ENCODE results near the gene HLA-DRA.
"Not testable (repeated sequence)": the region's sequence is repeated elsewhere in the genome, so short reads cannot be mapped to it uniquely, and the experiment has no call there.

HLA-DRA gene

DNA sequence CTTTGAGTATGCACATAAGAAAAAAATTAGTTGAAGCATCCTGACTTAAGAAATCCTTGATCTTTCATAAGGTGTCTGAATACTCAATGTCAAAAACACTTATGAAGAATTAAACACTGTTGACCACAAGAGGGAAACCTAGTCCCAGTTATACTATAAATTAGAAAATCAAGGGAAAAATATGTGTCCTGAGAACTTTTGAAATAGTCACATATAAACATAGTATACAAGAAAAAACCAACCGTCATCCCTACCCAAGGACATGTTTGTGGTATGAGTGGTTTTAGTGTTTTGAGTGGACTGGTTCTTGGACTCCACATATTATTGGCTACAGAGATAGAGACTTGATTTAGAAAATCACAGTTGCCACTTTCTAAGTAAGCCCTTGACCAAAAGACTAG is 7.6 kb upstream of the HLA-DRA start:
- DNase-seq = no peak

- DNase-seq = not testable (repeated sequence)
Observed at GRCh38 chr6:32433950-32434349, 5.7 kb upstream of the HLA-DRA start.

DNA sequence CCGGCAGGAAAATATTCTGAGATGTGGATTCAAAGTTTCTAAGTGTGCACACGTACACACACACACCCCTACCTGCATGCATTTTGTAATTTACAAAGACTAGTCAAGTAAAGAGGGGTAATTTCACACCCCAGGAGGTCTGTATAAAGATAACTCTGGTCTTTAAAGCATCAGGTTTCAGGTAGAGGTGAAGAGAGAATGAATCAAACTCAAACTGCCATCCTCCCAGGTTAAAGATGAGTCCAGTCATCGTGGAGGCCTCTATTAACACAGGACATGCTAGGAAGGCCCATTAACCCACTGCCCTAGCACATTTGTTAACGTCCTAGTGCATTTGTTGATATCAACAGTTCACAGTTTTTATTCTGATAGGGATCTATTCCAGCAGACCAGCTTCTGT is 3.5 kb upstream of the HLA-DRA start:
- no peak for DNase-seq

DNA sequence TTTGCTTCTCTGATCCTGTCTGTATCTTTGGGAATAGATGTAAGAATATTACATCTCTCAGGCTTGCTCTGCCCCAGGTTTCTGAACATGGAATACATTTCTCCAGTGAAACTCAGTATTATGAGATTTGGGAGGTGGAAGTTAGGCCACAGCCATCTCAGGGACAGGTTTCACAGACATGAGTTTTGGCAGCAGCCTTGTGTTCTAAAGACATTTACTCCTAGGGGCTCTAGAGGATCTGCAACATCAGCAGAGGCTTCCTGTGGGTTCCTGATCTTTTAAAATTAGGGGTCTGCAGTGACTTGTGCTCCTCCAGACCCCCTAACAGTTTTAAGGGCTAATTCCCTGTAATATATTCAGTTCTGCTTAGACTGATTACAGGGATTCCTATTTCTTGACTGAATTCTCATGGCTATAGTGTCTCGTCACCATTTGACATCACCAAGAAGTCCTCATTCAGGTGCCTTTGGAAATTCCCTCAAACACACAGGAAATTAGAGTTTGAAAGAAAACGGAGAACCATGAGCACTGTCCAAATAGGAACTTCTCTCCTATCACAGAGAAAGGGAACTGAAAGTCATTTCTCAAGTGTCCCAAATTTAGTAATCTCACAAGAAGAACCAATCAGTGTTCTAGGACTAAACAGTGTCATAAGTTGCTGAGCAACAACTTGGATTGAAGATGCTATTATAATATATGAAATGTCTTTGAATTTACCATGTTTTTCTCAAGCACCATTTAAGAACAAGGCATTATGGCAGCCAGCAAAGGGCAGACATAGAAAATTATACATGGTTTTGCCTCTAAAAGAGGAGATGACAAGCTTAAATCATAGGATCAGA is 2.5 kb upstream of the HLA-DRA start:
- no peak for DNase-seq

GRCh38 chr6:32439139-32439538 is 548 bp upstream of the HLA-DRA start:
- no peak for DNase-seq

- no peak for DNase-seq
Observed at GRCh38 chr6:32442243-32442667, 2.6 kb downstream of the HLA-DRA start.

DNA sequence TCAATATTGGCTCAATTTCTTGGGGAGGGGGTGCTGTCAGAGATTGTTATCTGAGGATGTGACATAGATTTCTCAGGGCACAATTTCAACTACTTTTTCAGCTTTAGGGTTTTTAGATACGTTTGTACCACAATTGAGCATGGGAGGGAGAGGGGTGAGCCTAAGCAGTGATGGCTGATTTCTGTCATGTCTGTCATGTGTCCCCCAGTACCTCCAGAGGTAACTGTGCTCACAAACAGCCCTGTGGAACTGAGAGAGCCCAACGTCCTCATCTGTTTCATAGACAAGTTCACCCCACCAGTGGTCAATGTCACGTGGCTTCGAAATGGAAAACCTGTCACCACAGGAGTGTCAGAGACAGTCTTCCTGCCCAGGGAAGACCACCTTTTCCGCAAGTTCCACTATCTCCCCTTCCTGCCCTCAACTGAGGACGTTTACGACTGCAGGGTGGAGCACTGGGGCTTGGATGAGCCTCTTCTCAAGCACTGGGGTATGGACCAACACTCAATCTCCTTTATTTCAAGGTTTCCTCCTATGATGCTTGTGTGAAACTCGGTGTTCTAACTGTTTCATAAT is 3.4 kb downstream of the HLA-DRA start:
- no peak for DNase-seq

DNA sequence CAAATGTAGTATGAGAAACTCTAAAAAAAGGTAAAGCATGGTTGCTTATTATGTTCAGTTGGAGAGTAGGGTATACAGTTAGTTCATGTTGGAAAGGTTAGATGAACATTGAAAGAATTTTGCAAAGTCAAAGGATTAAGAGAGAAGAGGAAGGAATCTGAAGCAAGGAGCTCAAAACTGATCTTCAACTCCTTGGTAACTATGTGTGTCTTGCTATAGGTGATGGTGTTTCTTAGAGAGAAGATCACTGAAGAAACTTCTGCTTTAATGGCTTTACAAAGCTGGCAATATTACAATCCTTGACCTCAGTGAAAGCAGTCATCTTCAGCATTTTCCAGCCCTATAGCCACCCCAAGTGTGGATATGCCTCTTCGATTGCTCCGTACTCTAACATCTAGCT is 4.7 kb downstream of the HLA-DRA start:
- no peak for DNase-seq

DNA sequence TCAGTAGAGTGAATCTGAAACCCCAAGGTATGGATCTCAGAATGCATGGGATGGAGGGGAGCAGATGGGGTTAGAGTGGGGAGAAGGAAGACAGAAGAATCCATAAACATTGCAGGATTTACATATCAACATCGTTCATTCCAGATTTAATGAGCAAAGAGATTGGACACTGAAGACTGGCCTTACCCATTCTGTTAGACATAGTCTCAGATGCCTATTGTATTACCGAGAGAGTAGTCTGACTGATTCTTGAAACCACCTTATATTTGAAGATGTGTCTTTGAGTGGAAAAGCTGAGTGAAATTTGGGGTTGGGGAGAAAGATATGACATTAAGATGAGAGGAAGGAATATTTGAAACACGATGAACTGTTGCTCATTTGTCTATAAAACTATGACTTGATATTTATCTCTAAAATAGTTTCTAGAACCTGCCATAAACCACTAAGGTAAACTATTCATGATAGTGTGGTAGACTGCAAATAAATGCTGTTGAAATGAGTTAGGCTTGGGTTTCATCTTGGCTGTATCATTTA is 5.7 kb downstream of the HLA-DRA start:
- DNase-seq = no peak

GRCh38 chr6:32447932-32448331 is 8.2 kb downstream of the HLA-DRA start:
- no peak for DNase-seq

GRCh38 chr6:32449088-32449736 is 9.5 kb downstream of the HLA-DRA start:
- DNase-seq = no peak

- no peak for DNase-seq
Observed at GRCh38 chr6:32457054-32457453, 17.4 kb downstream of the HLA-DRA start.

GRCh38 chr6:32459781-32460424 is 20.2 kb downstream of the HLA-DRA start:
- no peak for DNase-seq

GRCh38 chr6:32460528-32460927 is 20.8 kb downstream of the HLA-DRA start:
- DNase-seq = no peak

DNA sequence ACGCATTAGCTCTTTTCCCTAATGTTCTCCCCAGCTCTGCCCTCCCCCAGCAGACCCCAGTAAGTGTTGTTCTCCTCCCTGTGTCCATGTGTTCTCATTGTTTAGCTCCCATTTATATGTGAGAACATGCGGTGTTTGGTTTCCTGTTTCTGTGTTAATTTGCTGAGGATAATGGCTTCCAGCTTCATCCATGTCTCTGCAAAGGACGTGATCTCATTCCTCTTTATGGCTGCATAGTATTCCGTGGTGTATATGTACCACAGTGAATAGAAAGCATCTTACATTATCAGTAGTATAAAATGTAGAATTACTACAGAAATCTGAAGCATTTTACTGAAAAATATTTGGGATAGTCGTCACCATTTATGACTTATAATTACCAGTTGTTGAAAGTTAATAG is 21.8 kb downstream of the HLA-DRA start:
- DNase-seq = no peak

DNA sequence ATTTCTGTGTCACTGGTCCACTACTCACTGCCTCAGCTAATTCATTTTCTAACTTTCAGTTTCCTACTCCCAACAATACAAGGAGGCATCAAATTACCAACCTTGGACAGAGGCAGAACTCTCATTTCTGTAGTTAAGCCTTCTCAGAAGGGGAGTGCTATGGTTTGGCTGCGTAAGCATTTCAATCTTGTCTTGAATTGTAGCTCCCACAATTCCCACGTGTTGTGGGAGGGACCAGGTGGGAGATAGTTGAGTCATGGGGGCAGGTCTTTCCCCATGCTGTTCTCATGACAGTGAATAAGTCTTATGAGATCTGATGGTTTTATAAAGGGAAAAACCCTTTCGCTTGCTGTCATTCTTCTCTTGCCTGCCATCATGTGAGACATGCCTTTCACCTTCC is 22.9 kb downstream of the HLA-DRA start:
- no peak for DNase-seq

GRCh38 chr6:32467743-32468503 is 28.2 kb downstream of the HLA-DRA start:
- not testable (repeated sequence) for DNase-seq

GRCh38 chr6:32472781-32473375 is 33.2 kb downstream of the HLA-DRA start:
- DNase-seq = no peak

- not testable (repeated sequence) for DNase-seq
Observed at GRCh38 chr6:32473376-32474348, 34.0 kb downstream of the HLA-DRA start.

DNA sequence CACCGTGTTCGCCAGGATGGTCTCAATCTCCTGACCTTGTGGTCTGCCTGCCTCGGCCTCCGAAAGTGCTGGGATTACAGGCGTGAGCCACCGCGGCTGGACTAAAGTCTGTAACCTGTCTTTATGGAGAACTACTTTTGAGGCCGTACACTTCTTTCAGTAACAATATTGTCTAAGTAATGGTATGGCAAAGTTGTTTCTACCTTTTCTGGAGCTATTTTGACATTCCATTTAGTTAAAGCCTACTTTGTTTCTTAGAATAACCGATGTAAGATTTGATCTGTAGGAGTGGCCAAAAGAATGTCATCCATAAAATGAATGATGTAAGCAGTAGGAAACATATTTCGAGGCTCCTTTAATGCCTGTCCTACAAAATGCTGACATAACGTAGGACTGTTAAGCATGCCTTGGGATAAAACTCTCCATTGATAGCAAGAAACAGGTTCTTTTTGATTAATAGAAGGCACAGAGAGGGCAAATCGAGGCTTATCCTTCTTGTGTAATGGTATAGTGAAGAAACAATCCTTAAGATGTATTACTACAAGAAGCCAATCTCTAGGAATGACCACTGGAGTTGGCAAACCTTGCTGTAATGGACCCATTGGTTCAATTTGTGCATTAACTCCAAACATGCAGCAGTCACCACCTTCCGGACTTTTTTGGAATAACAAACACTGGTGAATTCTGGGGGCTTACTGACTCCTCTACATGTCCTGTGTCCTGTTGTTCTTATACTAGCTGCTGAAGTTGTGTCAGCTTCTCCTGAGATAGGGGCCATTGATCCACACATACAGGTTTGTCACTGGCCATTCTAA is 35.9 kb downstream of the HLA-DRA start:
- DNase-seq = no peak
